Measurements from ENCODE around the gene PDE1C. TPM values are rescaled to one million over a fixed set of nuclear protein-coding genes. Genes with fewer than 3 reads are reported as not detected.
"Not testable (repeated sequence)": the region's sequence is repeated elsewhere in the genome, so short reads cannot be mapped to it uniquely, and the experiment has no call there.

PDE1C gene
- total RNA-seq, 1 donor from 2014 or later: 2.4 TPM

DNA sequence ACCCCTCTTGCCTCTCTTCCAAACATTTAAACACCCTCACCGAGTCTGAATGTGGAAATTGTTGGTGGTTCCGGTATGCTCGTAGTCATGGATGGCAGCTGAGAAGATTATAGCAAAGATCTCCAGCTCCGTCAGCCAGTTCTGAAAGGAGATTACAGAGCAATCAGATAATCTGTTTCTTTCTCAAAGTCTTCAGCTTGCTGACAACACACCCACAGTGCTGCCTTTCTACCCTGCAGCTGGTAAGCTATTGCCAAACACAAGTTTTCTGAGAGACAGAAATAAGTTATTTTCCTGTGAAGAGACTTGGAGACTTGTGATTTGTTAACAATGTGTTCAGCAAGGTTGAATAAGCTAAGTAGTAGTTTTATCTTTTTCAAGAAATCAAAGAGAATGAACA lies 219.6 kb downstream of the PDE1C start:
- no peak for DNase-seq (ENCODE audit: low spot score)

DNA sequence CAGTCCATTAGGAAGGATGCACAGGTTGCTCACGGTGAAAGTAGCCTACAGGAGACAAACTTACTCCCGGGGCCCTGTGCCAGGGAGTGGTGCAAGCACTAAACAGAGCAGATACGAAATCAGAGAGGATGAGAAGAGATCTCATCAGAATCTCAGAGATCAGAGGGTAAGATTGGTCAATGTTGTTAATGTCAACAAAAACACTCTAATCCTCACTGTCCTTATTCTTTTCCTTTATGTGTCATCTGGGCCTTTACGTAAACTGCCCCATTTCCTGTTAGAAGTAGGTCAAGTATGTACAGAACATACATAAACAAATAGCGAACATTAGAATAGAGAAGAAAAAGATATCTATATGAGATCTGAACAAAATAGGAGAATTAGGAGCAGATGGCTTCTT lies 220.1 kb downstream of the PDE1C start:
- no peak for DNase-seq (ENCODE audit: low spot score)

DNA sequence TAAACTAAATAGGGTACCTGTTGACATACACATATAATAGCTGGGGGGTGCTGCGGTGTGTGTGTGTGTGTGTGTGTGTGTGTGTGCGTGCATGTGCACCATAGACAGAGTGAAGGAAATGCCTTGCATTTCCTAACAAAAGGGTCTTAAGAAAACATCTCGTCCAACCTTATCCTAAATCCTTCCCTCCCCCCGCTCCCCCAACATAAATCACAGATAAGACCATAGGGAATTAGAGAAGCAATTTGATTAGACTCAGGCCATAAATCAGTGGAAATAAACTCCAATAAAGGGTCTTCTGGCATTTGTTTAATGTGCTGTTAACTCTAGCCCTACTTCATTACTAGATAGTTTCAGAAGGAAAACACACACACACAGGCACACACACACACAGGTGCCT lies 234.7 kb downstream of the PDE1C start:
- DNase-seq (ENCODE audit: low spot score): no peak

DNA sequence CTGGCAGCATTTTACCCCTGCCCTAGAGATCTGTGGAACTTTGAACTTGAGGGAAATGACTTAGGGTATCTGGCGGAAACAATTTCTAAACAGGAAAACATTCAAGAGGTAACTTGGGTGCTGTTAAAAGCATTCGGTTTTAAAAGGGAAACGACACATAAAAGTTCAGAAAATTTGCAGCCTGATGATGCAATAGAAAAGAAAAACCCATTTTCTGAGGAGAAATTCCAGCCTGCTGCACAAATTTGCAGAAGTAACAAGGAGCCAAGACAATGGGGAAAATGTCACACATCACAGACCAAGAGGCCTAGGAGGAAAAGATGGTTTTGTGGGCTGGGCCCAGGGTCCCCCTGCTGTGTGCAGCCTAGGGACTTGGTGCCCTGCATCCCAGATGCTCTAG lies 236.6 kb downstream of the PDE1C start:
- DNase-seq (ENCODE audit: low spot score): not testable (repeated sequence)

DNA sequence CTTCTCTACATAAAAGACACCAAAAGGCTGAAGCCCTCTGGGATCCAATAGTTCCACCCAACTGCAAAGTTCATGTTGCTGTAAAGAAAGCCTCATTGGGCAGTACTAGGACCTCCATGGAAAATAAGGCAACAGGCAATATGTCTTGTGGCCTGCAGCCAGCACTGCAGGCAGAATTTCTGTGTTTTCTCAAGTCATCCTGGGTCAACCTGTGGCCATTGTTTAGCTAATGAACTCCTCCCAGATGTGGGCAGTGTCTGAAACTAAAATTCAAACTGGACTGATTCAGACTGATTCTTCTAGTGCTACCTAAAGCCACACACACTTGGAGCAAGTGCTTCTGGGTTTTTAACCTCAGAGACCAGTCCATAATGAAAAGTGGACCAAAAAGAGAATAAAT lies 241.7 kb downstream of the PDE1C start:
- no peak for DNase-seq (ENCODE audit: low spot score)

DNA sequence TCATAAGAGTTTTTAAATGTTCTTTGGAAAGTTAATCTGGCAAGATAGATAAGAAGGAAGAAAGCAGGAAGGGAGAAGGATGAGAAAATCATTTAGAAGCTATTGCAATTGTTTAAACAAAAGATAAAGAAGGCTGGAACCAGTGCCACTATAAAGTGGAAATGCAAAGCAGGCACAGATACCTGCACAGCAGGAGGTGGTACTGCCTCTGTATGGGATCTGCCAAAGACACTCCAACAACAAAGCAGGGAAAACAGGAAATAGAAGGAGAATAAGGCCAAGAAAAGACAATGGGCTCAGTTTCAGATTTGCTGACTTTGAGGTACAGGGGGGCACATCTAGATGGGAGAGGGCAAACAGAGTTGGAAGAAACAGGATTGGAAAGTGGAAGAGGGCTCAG lies 244.6 kb downstream of the PDE1C start:
- no peak for DNase-seq (ENCODE audit: low spot score)

DNA sequence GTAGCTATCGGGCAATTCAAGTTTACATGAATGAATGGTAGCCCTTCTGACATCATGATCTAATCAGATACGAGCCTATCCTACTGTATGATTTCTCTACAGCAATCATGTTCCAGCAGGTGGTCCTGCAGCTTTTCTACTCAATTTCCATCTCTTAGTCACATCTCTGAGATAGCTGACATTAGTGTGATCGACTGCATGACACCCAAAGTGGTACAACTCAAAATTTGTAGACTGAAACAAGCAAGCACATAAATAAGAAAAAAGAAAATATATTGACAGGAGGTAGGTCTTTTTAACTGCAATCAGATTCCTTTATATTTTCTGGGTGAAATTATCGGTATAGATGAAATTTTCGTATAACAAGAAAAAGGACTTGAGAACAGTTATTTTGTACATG lies 251.2 kb downstream of the PDE1C start:
- DNase-seq (ENCODE audit: low spot score): no peak

DNA sequence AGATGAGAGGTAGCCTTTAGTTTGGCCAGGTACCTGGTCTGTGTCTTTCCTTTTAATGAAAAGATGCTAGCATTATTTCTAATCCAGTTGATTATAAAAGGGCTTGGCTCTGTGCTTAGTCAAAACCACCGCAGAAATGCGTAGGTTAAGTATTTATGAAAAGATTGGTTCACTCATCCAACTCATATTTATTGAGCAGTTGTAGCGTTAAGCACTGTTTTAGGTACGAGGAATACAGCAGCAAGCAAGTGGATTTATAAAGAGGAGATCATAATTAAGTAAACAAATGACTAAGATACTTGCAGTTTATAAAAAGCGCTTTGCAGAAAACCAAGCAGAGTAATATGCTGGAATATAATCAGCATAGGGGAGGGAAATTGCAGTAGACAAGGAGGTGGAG lies 253.4 kb downstream of the PDE1C start:
- no peak for DNase-seq (ENCODE audit: low spot score)

DNA sequence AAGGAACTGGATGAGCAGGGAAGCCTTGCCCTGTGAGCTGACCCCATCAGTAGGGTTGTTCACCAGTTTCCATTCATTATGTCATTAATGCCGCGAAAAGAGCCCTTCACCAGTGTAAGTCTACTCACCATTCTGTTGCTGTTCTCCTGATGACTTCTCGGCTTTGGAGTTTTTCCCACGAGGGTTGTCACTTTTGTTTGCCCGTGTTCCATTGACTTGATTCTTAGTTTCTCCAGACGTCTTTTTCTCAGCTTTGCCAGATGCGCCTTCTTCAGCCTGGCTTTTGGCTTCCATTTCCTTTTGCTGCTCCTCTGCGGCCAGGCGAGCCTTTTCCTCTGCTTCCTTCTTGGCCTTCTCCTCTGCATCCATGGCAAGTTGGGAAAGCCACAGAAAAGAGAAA lies 254.4 kb downstream of the PDE1C start:
- no peak for DNase-seq (ENCODE audit: low spot score)

DNA sequence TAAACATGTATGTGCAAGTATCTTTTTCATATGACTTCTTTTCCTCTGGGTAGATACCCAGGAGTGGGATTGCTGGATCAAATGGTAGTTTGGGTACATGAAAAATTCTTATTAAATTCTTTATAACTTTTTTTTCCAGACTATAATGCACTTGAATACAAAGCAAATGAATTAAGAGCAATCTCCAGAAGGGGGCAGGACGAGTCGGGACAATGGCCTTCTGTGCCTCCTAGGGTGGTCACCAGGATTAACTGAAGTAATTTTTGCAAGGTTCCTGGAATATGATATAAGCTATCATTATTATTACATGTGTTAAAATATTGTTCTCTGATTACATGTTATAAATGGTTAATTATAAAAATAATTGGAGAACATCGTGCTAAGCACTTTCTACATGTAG lies 256.0 kb downstream of the PDE1C start:
- DNase-seq (ENCODE audit: low spot score): no peak

DNA sequence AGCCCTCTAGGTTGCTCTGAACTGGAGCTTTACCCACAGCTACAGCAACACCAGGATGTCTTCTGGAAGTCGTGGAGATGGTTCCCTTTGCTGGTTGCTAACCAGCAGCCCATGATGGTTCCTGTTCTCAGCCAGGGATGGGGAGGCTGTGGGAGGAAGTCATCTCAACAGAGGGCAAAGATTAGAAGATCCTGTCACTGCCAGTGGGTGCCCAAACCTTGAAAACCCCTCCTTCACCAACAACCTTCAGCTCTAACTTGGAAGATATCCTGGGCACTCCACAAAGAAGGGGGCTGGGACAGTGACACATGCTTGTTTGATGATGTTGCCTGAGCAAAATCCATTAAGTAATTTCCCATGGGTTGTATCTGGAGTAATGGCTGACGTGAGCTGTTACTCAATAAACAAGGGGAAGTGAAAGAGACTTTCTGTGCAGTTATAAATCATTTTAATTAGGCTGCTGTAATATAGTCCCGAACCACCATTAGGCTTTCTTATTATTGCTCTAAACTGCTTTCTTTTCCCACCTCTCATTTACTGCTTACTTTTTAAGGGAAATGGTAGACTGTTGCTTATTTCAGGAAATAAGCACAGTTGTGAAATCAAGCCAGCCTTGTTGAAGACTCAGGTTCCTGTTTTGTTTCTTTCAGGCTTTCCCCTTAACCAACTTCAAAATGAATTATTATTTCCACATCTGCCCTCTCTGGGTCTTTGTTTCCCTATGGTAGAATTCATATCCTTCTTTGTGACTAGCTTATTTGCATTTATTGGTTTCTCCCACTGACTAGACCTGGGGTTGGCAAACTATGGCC lies 258.4 kb downstream of the PDE1C start:
- DNase-seq (ENCODE audit: low spot score): no peak

DNA sequence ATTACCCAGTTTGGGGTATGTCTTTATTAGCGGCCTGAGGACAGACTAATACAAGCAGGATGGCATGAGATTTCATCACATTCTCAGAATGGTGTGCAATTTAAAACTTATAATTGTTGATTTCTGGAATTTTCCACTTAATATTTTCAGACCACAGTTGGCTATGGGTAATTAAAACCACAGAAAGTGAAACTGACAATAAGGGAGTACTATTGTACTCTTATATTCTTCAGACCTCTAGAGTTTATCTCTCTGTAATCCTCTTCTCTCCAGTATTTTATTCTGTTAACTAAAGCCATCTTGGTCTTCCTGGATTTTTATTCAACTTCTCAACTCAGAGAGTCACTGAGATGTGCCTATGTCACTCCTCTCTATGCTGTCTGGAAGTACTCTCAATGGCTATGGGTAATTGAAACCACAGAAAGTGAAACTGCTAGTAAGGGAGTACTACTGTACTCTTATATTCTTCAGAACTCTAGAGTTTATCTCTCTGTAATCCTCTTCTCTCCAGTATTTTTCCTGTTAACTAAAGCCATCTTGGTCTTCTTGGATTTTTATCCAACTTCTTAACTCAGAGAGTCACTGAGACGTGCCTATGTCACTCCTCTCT lies 264.9 kb downstream of the PDE1C start:
- no peak for DNase-seq (ENCODE audit: low spot score)

DNA sequence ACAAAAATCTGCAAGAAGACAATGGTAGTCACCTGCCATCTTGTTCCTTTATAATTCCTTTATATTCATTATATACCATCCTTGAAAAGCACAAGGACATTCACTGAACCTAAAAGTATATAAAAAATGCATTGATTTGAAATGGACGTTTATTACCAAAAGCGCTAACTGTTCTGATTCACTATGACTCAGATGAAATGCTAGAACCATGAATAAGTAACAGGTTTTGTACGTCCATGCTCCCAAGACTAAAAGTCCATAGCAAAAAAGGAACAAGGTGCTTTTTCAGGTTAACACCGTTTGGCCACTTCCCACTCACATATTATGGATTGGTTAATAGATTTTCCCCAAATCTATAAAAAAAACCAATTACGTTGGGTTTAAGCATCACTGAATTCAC lies 273.8 kb downstream of the PDE1C start:
- no peak for DNase-seq (ENCODE audit: low spot score)

DNA sequence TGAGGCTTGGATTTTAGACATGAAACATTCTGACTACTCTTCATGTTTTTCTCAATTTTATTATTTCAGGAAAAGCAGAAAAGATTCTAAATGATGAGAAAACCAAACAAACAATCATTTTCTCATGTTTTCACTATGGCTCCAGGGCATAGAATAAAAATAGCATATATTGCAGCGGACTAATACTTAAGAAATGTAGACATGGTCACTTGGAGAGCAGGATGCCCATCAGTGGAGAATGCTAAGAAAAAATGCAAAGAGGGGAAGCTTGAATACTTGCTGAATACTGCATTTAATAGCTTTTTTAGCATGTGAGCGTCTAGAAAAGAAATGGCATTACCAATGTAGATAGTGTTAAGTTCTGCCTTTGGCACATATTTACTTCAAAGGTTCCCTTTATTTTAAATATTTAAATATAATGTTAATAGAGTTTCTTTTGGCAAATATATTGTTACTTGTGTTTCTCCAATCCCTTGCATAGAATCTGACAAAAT lies 275.3 kb downstream of the PDE1C start:
- DNase-seq (ENCODE audit: low spot score): no peak

DNA sequence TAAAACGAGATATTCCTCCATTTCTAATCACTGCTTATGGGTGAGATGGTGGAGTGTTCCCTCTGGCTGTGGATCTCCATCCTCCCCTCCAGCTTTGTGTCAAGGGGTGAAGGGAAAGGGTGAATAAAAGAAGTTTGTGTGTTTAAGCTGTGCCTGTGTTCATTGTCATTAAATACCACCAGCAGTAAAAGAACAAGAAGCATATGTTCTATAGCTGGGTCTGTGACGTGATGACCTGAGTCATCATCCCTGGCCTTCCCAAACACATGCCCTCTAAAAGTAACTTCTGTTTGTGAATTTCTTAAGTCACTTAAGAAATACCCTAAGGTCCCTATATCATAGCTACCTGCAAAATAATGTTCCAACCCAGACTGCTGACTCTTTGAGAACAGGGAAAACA lies 278.3 kb downstream of the PDE1C start:
- no peak for DNase-seq (ENCODE audit: low spot score)

DNA sequence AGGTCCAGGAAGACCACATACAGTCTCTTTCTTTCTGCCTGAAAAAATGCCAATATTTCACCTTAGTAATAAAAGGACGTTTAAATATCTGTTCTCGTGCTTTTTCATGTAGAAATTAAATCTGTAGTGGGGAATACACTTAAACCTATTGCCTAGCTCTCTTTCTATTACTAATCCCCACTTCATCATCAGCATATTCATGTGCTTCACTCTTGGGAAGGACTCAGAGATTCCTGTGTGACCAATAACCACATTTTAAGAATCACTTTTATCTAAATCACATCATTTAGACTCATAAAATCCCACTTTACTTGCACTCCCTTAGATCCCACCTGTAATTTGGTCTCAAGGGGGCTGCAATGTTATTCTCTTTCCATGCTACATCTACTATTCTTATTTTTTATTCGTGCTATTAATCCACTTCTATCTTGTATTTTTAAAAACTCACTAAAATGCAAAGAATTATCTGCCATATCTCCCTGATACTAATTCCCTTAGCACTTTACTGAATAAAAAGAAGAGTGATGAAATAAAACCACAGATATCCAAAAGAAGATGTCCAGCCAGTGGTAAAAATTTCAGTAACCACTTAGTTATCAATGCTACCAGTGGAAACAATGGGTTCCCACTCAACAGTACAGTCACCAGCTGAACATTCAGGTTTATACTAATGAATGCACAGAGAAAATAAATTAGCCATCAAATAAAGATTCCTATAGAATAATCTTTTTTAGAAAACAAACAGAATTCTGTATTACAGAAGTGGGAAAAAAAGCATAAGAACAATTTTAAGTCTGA lies 281.1 kb downstream of the PDE1C start:
- DNase-seq (ENCODE audit: low spot score): no peak

DNA sequence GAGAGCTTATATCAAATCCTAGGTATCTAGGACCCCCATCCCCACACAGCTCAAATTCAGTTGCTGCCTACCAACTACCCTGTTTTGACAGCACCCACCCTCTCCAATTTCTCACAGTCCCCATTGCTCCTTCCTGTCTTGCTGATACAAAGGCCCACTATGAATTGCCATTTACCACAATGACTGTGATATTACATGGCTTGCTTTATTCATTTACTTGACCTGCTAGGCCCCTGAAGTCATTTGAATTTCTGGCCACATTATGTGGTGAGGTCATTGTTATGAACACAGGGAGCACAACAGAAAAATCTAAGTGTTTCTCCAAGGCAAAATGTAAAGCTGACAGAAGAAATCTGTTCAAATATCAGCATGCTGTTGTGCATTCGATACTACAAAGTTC lies 281.8 kb downstream of the PDE1C start:
- DNase-seq (ENCODE audit: low spot score): no peak

DNA sequence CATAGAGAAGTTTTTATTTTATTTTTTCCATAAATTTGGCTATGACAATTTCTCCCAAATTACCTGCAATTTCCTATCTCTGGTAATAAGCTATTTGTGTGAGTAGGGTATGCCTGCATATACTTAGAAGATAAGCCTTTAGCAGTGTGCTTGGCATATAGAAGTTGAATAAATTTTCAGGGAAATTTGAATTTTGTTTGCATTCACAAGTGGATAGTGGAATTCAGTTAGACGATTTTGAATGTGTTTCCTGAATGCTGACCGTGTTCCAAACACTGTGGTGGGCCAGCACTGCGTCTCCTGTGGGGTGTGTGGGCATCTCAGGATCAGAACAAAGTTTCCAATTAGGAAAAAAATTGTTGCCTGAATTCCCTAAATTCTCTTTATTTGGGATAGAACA lies 283.9 kb downstream of the PDE1C start:
- DNase-seq (ENCODE audit: low spot score): no peak

DNA sequence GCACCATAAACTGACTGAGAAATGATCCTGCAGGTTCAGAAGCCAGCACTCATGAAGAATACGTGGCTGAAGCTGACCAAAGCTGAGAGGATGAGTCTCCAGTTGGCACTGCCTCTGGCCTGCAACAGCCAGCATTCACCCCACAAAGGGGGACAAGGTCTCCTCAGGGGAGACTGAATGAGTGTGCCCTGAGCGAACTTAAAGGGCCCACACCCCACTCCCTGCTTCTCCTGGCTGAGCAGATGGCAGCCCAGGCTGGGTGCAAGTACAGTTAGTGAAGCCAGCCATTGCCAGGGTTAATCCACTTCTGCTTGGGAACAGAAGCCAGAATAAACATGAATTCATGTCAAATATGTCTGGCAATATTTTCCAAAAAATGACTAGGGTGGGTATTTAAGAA lies 285.1 kb downstream of the PDE1C start:
- DNase-seq (ENCODE audit: low spot score): no peak

DNA sequence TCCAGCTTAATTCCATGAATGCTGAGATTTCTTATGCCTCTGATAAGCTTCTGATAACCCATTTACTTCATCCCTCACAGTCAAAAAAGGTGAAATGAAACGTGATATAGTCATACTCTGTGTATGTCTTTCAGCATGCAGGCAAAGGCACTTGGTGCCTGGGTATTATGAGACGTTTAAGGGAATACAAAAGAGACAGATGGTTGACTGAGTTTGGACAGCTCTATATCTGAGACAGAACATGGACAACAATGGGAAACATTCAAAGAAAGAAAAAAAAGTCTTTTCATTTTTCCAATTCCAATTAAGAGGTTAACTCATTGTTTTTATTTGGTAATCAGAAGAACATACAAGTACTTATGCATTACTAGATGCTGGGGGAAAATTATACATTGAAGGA lies 287.0 kb downstream of the PDE1C start:
- DNase-seq (ENCODE audit: low spot score): no peak

DNA sequence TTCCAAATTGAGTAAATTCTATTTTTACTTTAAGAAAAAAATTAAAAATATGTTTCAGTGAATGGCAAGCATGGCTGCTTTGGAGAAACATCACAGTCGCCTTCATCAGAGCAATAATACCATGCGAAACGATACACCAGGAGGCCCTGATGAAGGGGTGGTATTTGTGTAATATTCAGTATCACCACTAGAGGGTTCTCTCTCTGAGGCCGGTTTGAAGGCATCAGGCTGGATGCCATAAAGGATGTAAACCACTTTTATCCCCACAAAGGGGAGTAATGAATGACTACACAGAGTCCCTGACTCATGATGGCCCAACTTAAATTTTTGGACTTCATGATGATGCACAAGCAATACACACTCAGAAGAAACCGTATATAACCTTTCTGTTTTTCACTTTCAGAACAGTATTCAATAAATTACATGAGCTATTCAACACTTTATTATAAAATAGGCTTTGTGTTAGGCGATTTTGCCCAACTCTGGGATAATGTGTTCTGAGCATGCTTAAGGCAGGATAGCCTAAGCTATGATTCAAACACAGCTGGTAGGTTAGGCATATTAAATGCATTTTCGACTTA lies 287.7 kb downstream of the PDE1C start:
- no peak for DNase-seq (ENCODE audit: low spot score)

DNA sequence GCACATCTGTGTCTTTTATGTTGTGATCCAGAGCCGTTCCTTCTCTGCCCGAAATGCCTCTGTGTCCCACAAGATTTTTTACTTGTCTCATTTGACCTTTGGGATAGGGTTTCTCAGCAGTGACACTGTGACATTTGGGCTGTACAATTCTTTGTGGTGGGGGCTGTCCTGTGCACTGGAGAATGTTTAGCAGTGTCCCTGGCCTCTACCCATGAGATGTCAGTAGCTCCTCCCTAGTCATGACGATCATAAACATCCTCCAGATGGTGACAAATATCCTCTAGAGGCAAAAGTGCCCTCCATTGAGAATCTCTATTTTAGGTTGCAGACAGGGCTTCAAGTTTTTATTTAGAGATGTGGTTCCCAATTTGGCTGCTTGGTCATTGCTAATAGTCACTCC lies 291.9 kb downstream of the PDE1C start:
- no peak for DNase-seq (ENCODE audit: low spot score)
